ENCODE data around the gene NOX3.

NOX3 gene

DNA sequence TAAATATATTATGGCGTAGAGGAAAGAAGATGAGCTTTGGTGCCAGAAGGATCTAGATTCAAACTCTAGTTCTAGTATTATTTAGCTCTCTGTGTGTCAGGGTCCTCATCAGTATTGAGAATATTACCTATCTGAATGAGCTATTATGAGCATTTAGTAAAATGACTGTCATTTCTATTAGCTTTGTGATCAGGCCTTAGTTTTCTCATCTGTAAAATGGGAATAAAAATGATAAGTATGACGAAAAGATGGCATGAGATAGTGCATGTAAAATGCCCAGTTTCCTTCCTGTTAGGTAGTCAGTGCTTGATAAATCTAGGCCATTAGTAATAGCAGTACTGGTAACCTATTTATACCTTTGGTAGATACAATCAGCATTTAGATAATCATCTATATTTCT, 35.1 kb downstream of the NOX3 start:
- TF ChIP-seq EZH2phosphoT487 (IDR thresholded peaks at IDR 0.05; ENCODE audit: borderline replicate concordance, low read length) (no peak), CTCF (IDR thresholded peaks at IDR 0.05; ENCODE audit: low read depth, low read length, poor library complexity, severe bottlenecking) (no peak)
- Histone ChIP-seq H3K4me3 (ENCODE audit: low read length) (peak overlapping the region; percentile 43), H4K20me1 (ENCODE audit: control insufficient read depth, insufficient read depth, low read depth, low read length) (no peaks in the 10 kb centered on the region), H3K27ac (ENCODE audit: low read depth, low read length) (peak overlapping the region; percentile 99), H3K36me3 (ENCODE audit: control insufficient read depth, low read length) (peaks cover 2% of the 10 kb centered on the region; the same call in 1 of the 2 replicates), H3K79me2 (ENCODE audit: control insufficient read depth, low read length) (no peaks in the 10 kb centered on the region), H3K27me3 (ENCODE audit: control insufficient read depth, low read length) (no peaks in the 10 kb centered on the region), H3F3A (ENCODE audit: control insufficient read depth, insufficient read depth) (peaks cover 39% of the 10 kb centered on the region), H3K4me1 (ENCODE audit: control insufficient read depth, low read length) (peaks cover 97% of the 10 kb centered on the region), H3K9me3 (ENCODE audit: control insufficient read depth, insufficient read depth, low read length) (no peaks in the 10 kb centered on the region), H3K4me2 (ENCODE audit: low read length) (peak overlapping the region; percentile 83), H3K9me2 (replicated peaks; ENCODE audit: control insufficient read depth, low read length) (no peaks in the 10 kb centered on the region)

DNA sequence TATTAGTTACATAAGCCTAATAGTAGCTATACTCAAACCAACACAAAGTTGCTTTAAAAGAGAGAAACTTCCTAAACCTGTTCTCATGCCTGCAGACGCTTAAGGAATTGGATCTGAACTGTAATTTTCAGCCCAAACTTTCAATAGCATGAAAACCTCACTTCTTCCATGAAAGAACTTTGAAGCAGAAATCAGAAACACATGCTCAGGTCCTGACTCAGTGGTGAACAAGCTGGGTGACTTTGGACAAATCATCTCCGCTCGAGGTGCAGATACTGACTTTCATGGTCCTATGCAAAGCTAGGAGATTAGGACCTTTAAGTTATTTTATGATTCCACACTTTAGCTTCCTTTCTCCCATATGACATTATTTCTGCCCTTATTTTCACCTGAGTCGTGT, 36.5 kb downstream of the NOX3 start:
- Histone ChIP-seq H3K4me2 (ENCODE audit: low read length) (peak overlapping the region; percentile 83), H3K79me2 (ENCODE audit: control insufficient read depth, low read length) (no peaks in the 10 kb centered on the region), H3K27me3 (ENCODE audit: control insufficient read depth, low read length) (no peaks in the 10 kb centered on the region), H3K9me2 (replicated peaks; ENCODE audit: control insufficient read depth, low read length) (no peaks in the 10 kb centered on the region), H3F3A (ENCODE audit: control insufficient read depth, insufficient read depth) (peaks cover 39% of the 10 kb centered on the region), H3K36me3 (ENCODE audit: control insufficient read depth, low read length) (peaks cover 2% of the 10 kb centered on the region; the same call in 1 of the 2 replicates), H3K27ac (ENCODE audit: low read depth, low read length) (peak overlapping the region; percentile 99), H3K4me3 (ENCODE audit: low read length) (peak overlapping the region; percentile 61), H3K9me3 (ENCODE audit: control insufficient read depth, insufficient read depth, low read length) (no peaks in the 10 kb centered on the region), H3K4me1 (ENCODE audit: control insufficient read depth, low read length) (peaks cover 91% of the 10 kb centered on the region), H4K20me1 (ENCODE audit: control insufficient read depth, insufficient read depth, low read depth, low read length) (no peaks in the 10 kb centered on the region)
- no peak for TF ChIP-seq CTCF (IDR thresholded peaks at IDR 0.05; ENCODE audit: low read depth, low read length, poor library complexity, severe bottlenecking)
- TF ChIP-seq EZH2phosphoT487 (IDR thresholded peaks at IDR 0.05; ENCODE audit: borderline replicate concordance, low read length): no peak

GRCh38 chr6:155418017-155418761, 37.5 kb downstream of the NOX3 start:
- Histone ChIP-seq H4K20me1 (ENCODE audit: control insufficient read depth, insufficient read depth, low read depth, low read length) (no peaks in the 10 kb centered on the region), H3K27me3 (ENCODE audit: control insufficient read depth, low read length) (no peaks in the 10 kb centered on the region), H3K4me1 (ENCODE audit: control insufficient read depth, low read length) (peaks cover 94% of the 10 kb centered on the region), H3K79me2 (ENCODE audit: control insufficient read depth, low read length) (no peaks in the 10 kb centered on the region), H3K36me3 (ENCODE audit: control insufficient read depth, low read length) (peaks cover 2% of the 10 kb centered on the region; the same call in 1 of the 2 replicates), H3K27ac (ENCODE audit: low read depth, low read length) (peak overlapping the region; percentile 99), H3K9me2 (replicated peaks; ENCODE audit: control insufficient read depth, low read length) (no peaks in the 10 kb centered on the region), H3K4me3 (ENCODE audit: low read length) (peak overlapping the region; percentile 61), H3K4me2 (ENCODE audit: low read length) (peak overlapping the region; percentile 83), H3F3A (ENCODE audit: control insufficient read depth, insufficient read depth) (peaks cover 39% of the 10 kb centered on the region), H3K9me3 (ENCODE audit: control insufficient read depth, insufficient read depth, low read length) (no peaks in the 10 kb centered on the region)
- TF ChIP-seq CTCF (IDR thresholded peaks at IDR 0.05; ENCODE audit: low read depth, low read length, poor library complexity, severe bottlenecking) (no peak), EZH2phosphoT487 (IDR thresholded peaks at IDR 0.05; ENCODE audit: borderline replicate concordance, low read length) (no peak)

All from DOHH2 (cell line).